Measurements from ENCODE around the gene IL1RAP. TPM values are rescaled to one million over a fixed set of nuclear protein-coding genes. Genes with fewer than 3 reads are reported as not detected.

IL1RAP gene
- total RNA-seq, 1 donor = 18.1 TPM

GRCh38 chr3:190617185-190617584 lies 103.3 kb downstream of the IL1RAP start:
- Histone ChIP-seq H3K9me3 (ENCODE audit: low read depth, low read length) (no peaks in the 10 kb centered on the region), H3K4me1 (ENCODE audit: insufficient read depth, low read length) (peaks cover 43% of the 10 kb centered on the region), H3K4me3 (ENCODE audit: low read length) (no peak overlapping the region), H3K27me3 (ENCODE audit: insufficient read depth, low read length) (no peaks in the 10 kb centered on the region)

- Histone ChIP-seq H3K27me3 (ENCODE audit: insufficient read depth, low read length) (no peaks in the 10 kb centered on the region), H3K4me3 (ENCODE audit: low read length) (no peak overlapping the region), H3K4me1 (ENCODE audit: insufficient read depth, low read length) (peaks cover 53% of the 10 kb centered on the region), H3K9me3 (ENCODE audit: low read depth, low read length) (no peaks in the 10 kb centered on the region)
These were observed 104.6 kb downstream of the IL1RAP start for GRCh38 chr3:190618330-190619030.

- H3K9me3 ChIP-seq (ENCODE audit: low read depth, low read length) = no peaks in the 10 kb centered on the region
- H3K4me3 ChIP-seq (ENCODE audit: low read length) = no peak overlapping the region
- H3K27me3 ChIP-seq (ENCODE audit: insufficient read depth, low read length) = no peaks in the 10 kb centered on the region
- peaks cover 51% of the 10 kb centered on the region for H3K4me1 ChIP-seq (ENCODE audit: insufficient read depth, low read length)
These were observed 105.5 kb downstream of the IL1RAP start for GRCh38 chr3:190619353-190619752.

GRCh38 chr3:190619761-190620160 lies 105.9 kb downstream of the IL1RAP start:
- no peaks in the 10 kb centered on the region for H3K9me3 ChIP-seq (ENCODE audit: low read depth, low read length)
- no peaks in the 10 kb centered on the region for H3K27me3 ChIP-seq (ENCODE audit: insufficient read depth, low read length)
- no peak overlapping the region for H3K4me3 ChIP-seq (ENCODE audit: low read length)
- H3K4me1 ChIP-seq (ENCODE audit: insufficient read depth, low read length) = peaks cover 47% of the 10 kb centered on the region

GRCh38 chr3:190620886-190621608 lies 107.2 kb downstream of the IL1RAP start:
- Histone ChIP-seq H3K4me1 (ENCODE audit: insufficient read depth, low read length) (peaks cover 44% of the 10 kb centered on the region), H3K27me3 (ENCODE audit: insufficient read depth, low read length) (no peaks in the 10 kb centered on the region), H3K4me3 (ENCODE audit: low read length) (no peak overlapping the region), H3K9me3 (ENCODE audit: low read depth, low read length) (no peaks in the 10 kb centered on the region)

GRCh38 chr3:190621927-190622326 lies 108.0 kb downstream of the IL1RAP start:
- Histone ChIP-seq H3K9me3 (ENCODE audit: low read depth, low read length) (no peaks in the 10 kb centered on the region), H3K4me1 (ENCODE audit: insufficient read depth, low read length) (peaks cover 35% of the 10 kb centered on the region), H3K27me3 (ENCODE audit: insufficient read depth, low read length) (no peaks in the 10 kb centered on the region), H3K4me3 (ENCODE audit: low read length) (no peak overlapping the region)

GRCh38 chr3:190624282-190624681 lies 110.4 kb downstream of the IL1RAP start:
- Histone ChIP-seq H3K4me1 (ENCODE audit: insufficient read depth, low read length) (peaks cover 21% of the 10 kb centered on the region), H3K9me3 (ENCODE audit: low read depth, low read length) (no peaks in the 10 kb centered on the region), H3K4me3 (ENCODE audit: low read length) (no peak overlapping the region), H3K27me3 (ENCODE audit: insufficient read depth, low read length) (no peaks in the 10 kb centered on the region)

- Histone ChIP-seq H3K27me3 (ENCODE audit: insufficient read depth, low read length) (no peaks in the 10 kb centered on the region), H3K9me3 (ENCODE audit: low read depth, low read length) (no peaks in the 10 kb centered on the region), H3K4me3 (ENCODE audit: low read length) (no peak overlapping the region), H3K4me1 (ENCODE audit: insufficient read depth, low read length) (peaks cover 10% of the 10 kb centered on the region)
These were observed 113.2 kb downstream of the IL1RAP start for GRCh38 chr3:190626951-190627620.

- Histone ChIP-seq H3K4me1 (ENCODE audit: insufficient read depth, low read length) (no peaks in the 10 kb centered on the region), H3K27me3 (ENCODE audit: insufficient read depth, low read length) (no peaks in the 10 kb centered on the region), H3K4me3 (ENCODE audit: low read length) (no peak overlapping the region), H3K9me3 (ENCODE audit: low read depth, low read length) (no peaks in the 10 kb centered on the region)
These were observed 115.2 kb downstream of the IL1RAP start for GRCh38 chr3:190629088-190629487.

- Histone ChIP-seq H3K4me3 (ENCODE audit: low read length) (no peak overlapping the region), H3K4me1 (ENCODE audit: insufficient read depth, low read length) (no peaks in the 10 kb centered on the region), H3K27me3 (ENCODE audit: insufficient read depth, low read length) (no peaks in the 10 kb centered on the region), H3K9me3 (ENCODE audit: low read depth, low read length) (no peaks in the 10 kb centered on the region)
These were observed 117.4 kb downstream of the IL1RAP start for GRCh38 chr3:190631295-190631694.

GRCh38 chr3:190641564-190641963 lies 127.7 kb downstream of the IL1RAP start:
- H3K27me3 ChIP-seq (ENCODE audit: insufficient read depth, low read length) = no peaks in the 10 kb centered on the region
- no peaks in the 10 kb centered on the region for H3K9me3 ChIP-seq (ENCODE audit: low read depth, low read length)
- H3K4me3 ChIP-seq (ENCODE audit: low read length) = no peak overlapping the region
- H3K4me1 ChIP-seq (ENCODE audit: insufficient read depth, low read length) = no peaks in the 10 kb centered on the region

GRCh38 chr3:190642016-190642415 lies 128.1 kb downstream of the IL1RAP start:
- H3K9me3 ChIP-seq (ENCODE audit: low read depth, low read length) = no peaks in the 10 kb centered on the region
- H3K4me3 ChIP-seq (ENCODE audit: low read length) = no peak overlapping the region
- no peaks in the 10 kb centered on the region for H3K27me3 ChIP-seq (ENCODE audit: insufficient read depth, low read length)

GRCh38 chr3:190644035-190644434 lies 130.2 kb downstream of the IL1RAP start:
- no peaks in the 10 kb centered on the region for H3K27me3 ChIP-seq (ENCODE audit: insufficient read depth, low read length)
- no peaks in the 10 kb centered on the region for H3K9me3 ChIP-seq (ENCODE audit: low read depth, low read length)
- H3K4me1 ChIP-seq (ENCODE audit: insufficient read depth, low read length) = no peaks in the 10 kb centered on the region
- no peak overlapping the region for H3K4me3 ChIP-seq (ENCODE audit: low read length)

More at GRCh38 chr3:190642016-190642415, 128.1 kb downstream of the IL1RAP start:
- H3K4me1 ChIP-seq (ENCODE audit: insufficient read depth, low read length) = no peaks in the 10 kb centered on the region

- no peaks in the 10 kb centered on the region for H3K9me3 ChIP-seq (ENCODE audit: low read depth, low read length)
- H3K4me1 ChIP-seq (ENCODE audit: insufficient read depth, low read length) = no peaks in the 10 kb centered on the region
- no peaks in the 10 kb centered on the region for H3K27me3 ChIP-seq (ENCODE audit: insufficient read depth, low read length)
- H3K4me3 ChIP-seq (ENCODE audit: low read length) = no peak overlapping the region
These were observed 130.9 kb downstream of the IL1RAP start for GRCh38 chr3:190644766-190645165.

- Histone ChIP-seq H3K9me3 (ENCODE audit: low read depth, low read length) (no peaks in the 10 kb centered on the region), H3K4me1 (ENCODE audit: insufficient read depth, low read length) (no peaks in the 10 kb centered on the region), H3K4me3 (ENCODE audit: low read length) (no peak overlapping the region), H3K27me3 (ENCODE audit: insufficient read depth, low read length) (no peaks in the 10 kb centered on the region)
These were observed 132.1 kb downstream of the IL1RAP start for GRCh38 chr3:190645932-190646460.
